HG02610 (cell line): ENCODE data around the gene LNPK.
"Not testable (repeated sequence)": the region's sequence is repeated elsewhere in the genome, so short reads cannot be mapped to it uniquely, and the experiment has no call there.

Experiments used
- ATAC-seq: cut with Tn5 transposase; IDR thresholded peaks from one replicate; pipeline ENCODE4 v1.9.1; 2021; ENCODE audit warnings: mild to moderate bottlenecking, moderate library complexity; ENCODE audit not compliant: unreplicated experiment

LNPK gene

GRCh38 chr2:175913267-175913666, 88.8 kb downstream of the LNPK start:
- not testable (repeated sequence) for ATAC-seq

GRCh38 chr2:175904035-175904434, 98.0 kb downstream of the LNPK start:
- ATAC-seq = no peak

GRCh38 chr2:175903384-175903936, 98.6 kb downstream of the LNPK start:
- no peak for ATAC-seq

GRCh38 chr2:175895957-175896356, 106.1 kb downstream of the LNPK start:
- not testable (repeated sequence) for ATAC-seq

GRCh38 chr2:175892046-175892445, 110.0 kb downstream of the LNPK start:
- no peak for ATAC-seq

GRCh38 chr2:175890636-175891242, 111.3 kb downstream of the LNPK start:
- no peak for ATAC-seq

- ATAC-seq = no peak
These were observed 112.3 kb downstream of the LNPK start for GRCh38 chr2:175889701-175890302.

GRCh38 chr2:175887776-175888175, 114.3 kb downstream of the LNPK start:
- ATAC-seq = no peak

- no peak for ATAC-seq
These were observed 117.2 kb downstream of the LNPK start for GRCh38 chr2:175884697-175885393.

- ATAC-seq = no peak
These were observed 118.4 kb downstream of the LNPK start for GRCh38 chr2:175883586-175884194.

- no peak for ATAC-seq
These were observed 122.4 kb downstream of the LNPK start for GRCh38 chr2:175879679-175880078.

- no peak for ATAC-seq
These were observed 124.1 kb downstream of the LNPK start for GRCh38 chr2:175877845-175878544.

- ATAC-seq = no peak
These were observed 127.8 kb downstream of the LNPK start for GRCh38 chr2:175874291-175874690.
